Activated T-cell treated with anti-CD3 and anti-CD28 coated beads for 48 hours (primary cell): Measurements from ENCODE around the gene MAPK12.
"Not testable (repeated sequence)": the region's sequence is repeated elsewhere in the genome, so short reads cannot be mapped to it uniquely, and the experiment has no call there.

Experiments used
- DNase-seq: peaks from one replicate; pipeline ENCODE4 v3.0.0-alpha.2; 2020; ENCODE audit warnings: low read depth

The MAPK12 gene

DNA sequence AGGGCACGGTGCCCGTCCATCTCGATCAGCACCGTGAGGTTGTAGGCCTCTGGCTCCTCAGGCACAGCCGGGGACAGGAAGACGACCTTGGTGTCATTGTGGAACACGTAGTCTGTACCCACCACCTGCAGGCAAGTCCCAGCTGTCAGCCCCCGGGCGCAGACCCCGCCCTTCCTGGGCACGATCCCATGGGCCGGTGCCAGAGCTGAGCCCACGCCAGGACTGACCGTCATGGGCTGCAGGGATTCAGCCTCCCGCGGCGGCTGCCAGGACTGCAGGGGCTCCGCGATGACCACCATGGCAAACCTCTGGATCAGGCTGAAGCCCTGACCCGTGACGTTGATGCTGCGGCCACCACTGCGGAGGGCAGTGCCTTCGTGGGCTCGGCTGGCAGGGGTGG, 20.5 kb upstream of the MAPK12 start:
- no peak for DNase-seq

DNA sequence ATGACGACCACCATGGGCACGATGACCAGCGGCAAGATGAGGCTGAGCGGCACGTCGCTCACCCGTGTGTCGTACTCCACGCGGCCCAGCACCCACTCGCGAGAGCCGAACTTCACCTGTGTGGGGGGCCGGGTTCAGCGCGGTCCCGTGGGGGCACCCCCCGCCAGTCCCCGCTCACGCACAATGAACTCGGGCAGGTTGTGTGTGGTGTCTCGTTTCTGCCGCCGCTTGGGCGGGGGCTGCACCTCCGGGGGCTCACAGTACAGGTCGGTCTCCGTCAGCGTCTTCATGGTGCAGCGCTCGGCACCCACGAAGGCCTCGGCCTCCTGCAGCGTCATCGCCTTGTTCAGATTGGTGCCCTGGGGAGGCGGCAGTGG, 19.9 kb upstream of the MAPK12 start:
- no peak for DNase-seq

DNA sequence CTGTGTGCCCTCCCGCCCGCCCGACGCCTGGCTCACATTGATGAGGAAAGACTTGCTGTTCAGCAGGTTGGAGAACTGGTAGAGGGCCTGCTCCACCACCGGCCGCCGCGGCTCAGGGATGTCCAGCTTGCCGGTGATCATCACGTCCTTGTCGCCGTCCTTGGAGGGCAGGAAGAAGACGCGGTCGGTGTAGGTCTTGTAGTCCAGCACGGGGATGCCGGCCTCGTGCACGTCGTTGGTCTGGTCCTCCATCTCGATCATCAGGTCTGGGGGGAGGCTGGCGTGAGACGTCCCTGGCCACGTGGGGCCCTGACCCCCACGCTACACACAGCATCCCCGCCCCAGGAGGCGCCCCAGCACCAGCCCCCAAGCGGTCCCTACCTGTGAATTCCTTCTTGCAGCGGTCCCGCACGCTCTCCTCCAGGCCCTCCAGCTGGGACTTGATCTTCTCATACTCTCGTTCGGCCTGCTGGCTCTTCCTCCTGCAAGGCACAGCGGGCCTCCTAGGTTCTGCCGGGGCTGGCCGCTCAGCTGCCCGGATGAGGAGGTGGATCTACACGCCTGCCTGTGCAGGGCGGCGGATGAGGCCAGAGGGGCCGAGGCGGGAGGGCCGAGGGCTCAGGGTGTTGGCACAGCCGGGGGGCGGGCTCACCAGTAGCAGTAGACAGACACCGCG, 19.4 kb upstream of the MAPK12 start:
- no peak for DNase-seq

DNA sequence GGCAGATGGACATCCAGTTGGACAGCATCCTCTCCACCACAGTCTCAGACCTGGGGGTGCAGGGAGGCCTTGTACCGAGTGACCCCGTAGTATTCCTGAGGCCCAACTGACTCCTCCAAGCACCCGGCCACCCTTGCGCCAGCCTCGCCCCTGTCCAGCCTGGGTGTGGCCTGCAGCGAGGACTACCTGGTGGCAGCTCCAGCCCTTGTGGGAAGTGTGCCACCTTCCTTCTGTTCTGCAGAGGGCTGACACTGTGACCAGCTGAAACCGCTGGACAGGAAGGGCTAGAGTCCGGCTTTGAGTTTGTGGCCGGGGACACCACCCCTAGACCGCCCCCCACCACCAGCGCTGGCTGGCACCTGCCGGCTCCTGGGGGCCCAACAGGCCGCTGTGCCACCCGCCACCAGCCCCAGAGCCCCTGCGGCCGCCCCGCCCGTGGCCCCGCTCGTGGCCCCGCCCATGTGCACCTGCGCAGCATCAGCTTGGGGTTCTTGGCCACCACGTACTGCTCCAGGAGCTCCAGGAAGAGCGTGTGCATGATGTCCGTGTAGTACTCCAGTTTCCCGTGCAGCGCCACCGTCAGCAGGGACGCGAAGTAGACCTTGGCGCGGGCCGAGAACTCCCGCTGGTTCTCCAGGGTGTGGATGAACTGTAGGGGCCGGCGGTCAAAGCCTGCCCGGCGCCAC, 18.7 kb upstream of the MAPK12 start:
- DNase-seq = no peak

DNA sequence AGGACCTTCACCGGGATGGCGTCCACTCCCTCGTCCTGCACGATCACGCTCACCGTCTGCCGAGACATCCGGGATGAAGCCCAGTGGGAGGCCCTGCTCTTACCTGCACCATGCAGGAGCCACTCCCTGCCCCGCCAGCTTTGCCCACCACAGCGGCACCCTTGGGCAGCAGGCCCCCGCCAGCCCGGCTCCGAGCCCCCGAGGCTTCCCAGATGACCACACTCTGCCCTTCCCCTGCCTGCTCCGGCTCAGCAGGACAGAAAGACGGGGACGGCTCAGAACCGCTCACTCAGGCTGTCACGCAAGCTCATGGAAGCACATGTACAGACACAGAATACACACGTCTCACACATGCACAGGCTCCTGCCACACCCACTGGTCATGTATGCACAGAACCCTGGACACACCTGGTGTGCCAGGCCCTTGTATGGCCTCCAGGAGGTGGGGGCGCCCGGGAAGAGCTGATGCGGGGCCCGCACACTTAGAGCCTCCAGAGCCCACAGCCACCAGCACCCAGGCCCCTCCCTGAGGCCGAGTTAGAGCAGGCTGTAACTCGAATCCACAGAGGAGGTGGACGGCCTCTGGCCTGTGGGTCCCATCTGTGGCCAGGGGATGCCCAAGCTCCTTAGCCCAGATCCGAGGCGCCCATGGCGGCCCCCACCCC, 17.6 kb upstream of the MAPK12 start:
- no peak for DNase-seq

DNA sequence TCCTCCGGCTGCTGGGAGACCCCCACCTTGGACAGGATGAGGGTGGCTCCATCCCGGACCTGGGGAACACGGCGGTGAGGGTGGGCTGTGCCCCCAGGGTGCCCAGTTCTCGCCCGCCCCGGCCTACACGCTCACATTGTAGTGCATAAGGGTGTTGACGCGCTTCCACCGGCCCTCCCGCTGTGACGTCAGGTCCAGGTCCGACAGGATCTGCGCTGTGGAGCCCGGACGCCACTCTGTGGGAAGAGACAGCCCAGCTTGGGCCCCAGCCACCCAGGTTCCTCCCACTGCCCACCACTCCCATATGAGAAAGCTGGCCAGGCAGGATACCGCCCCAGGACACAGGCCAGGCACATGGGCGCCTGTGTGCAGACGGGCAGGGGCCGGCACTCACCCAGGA, 17.0 kb upstream of the MAPK12 start:
- no peak for DNase-seq

DNA sequence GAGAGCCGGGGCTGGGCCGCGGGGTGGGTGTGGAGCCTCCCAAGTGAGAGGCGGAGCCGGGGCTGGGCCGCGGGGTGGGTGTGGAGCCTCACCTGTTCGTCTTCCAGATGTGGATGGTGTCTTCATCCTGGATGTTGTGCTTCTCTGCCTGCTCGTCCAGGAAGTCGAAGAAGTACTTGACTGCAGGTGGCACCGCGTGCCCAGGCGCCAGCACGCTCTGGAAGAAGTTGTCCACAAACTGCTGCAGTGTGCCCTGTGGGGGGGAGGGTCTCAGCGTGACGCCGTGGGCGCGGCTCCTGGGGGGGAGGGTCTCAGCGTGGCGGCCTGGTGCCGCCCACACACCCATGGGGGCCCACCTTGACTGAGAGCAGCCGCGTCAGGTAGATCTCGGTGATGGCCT, 16.3 kb upstream of the MAPK12 start:
- no peak for DNase-seq

DNA sequence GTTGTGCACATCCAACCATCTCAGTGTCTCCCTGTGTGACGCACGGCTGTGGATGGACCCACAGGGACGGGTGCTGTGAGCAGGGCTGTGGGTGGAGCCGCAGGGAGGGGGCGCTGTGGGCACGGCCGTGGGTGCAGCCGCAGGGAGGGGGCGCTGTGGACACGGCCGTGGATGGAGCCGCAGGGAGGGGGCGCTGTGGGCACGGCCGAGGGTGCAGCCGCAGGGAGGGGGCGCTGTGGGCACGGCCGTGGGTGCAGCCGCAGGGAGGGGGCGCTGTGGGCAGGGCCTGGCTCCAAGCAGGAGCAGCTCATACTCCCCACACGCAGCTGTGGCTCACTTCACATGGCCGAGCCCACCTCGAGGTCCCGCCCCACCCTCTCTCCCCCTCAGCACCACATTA, 14.7 kb upstream of the MAPK12 start:
- peak; percentile 58 for DNase-seq

DNA sequence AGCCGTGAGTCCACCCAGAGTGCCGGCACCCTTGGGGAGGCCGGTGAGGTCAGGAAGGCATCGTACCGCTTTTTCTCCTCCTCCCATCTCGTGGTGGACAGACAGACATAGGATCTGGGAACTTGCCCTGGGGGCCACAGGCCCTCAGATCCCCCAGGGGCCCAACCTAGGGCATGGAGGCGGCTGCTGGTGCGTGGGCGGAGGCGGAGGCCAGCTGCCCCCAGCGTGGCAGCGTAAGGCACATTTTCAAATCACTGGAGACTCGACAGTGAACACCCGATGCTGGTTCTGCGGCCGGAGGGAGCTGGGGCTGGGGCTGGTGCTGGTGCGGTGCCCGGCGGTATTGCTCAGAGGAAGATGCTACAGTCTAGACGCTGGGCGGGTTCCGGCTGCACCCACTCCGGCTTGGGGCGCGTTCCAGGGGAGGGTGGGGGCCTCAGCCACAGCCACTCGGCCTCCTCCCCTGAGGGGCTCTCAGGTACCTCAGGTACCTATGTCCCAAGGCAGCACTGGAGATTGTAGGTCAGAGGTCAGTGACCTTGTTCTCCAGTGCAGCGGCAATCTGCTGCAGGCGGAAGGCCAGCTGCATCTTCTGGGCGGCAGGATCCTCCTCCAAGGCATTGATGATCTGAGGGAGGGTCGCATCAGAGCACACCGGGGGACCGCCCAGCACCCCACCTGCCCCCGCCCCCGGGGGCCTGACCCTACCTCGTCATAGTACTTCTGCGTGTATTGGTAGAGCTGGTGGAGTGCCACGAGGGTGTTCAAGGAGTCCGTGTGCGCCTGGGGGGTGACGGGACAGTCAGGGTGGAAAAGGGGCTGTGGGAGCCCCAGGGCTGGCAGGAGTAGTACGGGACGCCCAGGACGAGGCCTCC, 13.9 kb upstream of the MAPK12 start:
- no peak for DNase-seq

DNA sequence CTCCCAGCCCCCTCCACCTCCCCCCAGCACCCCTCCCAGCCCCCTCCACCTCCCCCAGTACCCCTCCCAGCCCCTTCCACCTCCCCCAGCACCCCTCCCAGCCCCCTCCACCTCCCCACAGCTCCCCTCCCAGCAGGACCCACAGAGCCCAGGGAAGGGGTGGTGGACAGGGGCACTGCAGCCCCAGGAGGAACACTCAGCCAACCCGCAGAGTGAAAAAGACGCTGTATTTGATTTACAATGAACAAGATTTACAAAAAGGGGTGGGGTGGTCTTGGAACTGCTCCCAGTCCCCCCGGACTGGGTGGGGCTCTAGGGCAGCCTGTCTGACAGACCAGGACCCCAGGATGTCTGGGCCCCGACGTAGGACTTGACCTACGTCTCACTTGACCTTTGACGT, 13.3 kb upstream of the MAPK12 start:
- no peak for DNase-seq

DNA sequence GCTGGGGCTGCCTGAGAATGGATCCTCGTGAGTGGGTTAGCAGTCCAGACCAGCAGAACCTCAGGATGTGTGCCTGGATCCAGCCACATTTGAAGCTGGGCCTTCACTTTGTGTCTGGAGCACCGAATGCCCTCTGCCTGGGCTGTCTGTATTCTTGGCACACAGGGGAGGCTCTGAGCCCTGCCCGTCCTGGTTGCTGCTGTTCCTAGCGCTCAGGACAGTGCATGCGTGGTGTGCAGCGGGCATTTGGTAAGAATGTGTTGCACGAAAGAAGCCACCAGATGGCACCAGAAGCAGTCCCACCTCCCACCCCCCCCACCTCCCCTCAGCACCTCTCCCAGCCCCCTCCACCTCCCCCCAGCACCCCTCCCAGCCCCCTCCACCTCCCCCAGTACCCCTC, 12.8 kb upstream of the MAPK12 start:
- peak; percentile 39 for DNase-seq

DNA sequence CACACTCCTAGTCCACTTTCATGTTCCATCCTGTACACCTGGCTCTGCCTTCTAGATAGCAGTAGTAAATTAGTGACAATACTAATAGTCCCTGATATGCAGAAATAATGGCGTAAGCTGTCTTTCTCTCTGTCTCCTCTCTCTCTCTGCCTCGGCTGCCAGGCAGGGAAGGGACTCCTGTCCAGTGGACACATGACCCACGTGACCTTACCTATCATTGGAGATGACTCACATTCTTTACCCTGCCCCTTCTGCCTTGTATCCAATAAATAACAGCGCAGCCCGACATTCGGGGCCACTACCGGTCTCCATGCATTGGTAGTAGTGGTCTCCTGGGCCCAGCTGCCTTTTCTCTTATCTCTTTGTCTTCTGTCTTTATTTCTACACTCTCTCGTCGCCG, 12.3 kb upstream of the MAPK12 start:
- DNase-seq = not testable (repeated sequence)

DNA sequence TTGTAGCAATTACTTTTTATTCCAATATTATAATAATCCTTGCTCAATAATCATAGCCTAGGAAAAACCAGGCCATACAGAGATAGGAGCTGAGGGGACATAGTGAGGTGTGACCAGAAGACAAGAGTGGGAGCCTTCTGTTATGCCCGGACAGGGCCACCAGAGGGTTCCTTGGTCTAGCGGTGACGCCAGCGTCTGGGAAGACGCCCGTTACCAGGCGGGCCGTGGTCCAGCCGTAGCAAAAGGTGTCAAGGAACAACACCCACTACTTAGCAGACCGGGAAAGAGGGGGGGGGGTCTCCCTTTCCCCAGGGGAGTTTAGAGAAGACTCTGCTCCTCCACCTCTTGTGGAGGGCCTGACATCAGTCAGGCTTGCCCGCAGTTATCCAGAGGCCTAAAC, 11.9 kb upstream of the MAPK12 start:
- DNase-seq = not testable (repeated sequence)

DNA sequence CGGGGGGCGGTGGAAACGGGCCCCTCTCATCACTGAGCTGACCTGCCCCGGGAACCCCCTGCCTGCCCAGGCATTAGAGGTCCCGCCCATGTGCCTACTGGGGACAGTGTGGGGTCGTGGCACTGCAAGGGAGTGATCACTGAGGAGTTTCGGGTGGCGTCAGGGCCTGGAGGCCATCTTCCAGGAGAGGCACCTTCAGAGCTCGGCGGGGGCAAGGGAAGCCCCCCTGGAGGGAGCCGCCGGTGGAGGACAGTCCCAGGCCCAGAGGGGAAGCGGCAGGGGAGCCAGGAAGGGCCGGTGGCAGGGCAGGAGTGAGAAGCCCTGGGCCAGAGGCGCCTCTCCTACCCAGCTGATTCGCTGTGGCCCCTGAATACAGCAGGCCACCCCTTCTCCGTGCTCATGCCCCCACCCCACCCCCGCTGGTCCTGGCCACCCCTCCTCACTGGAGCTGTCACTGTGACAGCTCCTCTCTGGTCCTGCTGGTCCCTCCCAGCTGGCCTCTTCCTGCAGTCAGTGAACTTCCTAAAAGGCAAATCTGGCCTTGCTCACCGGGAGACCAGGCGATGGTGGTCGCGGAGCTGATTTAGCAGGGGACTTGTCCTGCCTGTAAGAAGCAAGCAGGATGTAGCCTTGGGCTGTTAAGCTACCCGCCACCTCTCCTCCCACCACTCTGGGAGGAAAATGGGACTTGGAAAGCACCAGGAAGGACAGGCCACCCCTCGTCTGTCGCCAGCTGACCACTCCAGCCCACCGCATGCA, 10.7 kb upstream of the MAPK12 start:
- no peak for DNase-seq

DNA sequence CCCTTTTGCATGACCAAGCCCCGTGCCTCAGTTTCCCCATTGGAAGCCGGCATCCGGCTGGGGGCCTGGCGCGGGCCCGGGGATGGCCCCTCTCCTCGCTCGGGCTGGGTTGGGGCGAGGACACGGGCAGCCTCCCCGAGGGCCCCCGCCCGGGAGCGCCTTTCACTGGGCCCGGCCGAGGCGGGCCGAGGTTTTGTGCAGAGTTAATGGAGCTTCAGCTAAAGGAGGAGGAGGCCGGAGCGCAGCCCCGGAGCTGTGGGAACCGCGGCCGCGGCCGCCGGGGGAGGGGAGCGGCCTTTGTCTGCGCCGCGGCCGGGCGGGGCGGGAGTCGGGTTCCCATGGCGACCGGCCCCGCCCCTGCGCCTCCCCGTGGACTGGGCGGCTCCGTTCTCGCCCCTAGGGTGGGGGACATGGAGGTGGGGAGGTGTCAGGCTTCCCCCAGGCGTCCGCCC, 10.1 kb upstream of the MAPK12 start:
- DNase-seq = peak; percentile 56

DNA sequence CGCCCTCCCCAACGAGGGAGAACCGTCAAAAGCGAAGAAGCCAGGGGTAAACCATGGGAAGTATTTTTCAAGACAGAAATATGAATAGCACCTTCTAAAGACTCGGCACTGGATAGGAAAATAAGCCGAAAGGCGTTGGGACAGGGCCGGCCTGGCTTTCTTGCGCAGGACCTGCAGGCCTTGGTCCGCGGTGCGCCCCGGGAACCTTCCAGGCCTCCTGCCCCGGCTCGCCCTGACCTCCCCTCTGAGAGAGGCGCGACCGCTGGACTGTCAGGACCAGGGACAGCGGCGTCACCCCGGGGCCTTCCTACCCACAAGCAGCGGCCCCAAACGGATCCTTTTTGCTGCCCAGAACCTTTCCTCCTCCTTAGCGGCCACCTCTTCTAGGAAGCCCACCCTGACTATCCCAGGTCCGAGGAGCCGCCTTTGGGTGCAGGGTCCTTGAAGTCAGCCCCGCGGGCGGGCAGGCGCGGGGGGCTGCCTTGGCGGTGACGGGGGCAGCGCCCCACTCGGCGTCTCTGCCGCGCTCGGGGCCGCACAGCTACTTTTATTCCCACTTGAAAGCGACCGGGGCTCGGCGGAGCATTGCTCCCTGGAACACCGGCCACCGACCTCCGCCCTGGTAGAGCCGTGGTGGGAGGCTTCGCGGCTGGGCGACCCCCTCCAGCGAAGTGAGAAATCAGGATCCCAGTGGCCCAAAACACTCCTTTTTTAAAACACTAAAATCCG, 9.3 kb upstream of the MAPK12 start:
- DNase-seq = peak; percentile 61

DNA sequence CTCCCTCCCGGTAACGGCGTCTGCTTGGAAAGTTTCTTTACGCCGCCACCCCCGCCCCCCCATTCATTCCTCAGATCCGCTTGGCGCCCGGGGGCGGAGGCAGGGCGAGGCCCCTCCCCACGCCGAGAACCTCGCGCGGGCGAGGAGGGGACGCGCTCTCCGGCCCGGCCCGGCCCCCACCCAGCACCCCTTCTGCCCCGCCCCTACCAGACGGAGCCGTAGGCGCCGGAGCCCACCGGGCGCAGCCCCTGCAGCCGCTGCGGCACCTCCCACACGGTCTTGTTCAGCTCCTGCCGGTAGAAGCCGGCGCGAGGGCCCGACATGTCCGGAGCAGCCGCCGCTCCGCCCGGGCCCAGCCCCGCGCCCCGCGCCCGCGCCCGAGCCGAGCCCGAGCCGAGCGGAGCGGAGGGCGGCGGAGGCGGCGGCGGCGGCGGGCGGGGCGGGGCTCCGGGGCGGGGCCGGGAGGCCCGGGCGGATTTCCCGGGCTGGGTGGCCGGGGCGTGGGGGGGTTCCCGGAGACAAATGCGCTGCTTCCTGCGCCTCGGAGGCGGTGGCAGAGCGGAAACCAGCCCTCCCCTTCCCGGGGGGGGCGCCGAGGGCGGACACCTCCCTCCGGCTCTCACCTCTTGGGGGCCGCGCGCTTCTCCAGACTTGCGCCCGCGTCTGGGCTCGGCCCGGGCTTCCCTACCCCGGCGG, 8.6 kb upstream of the MAPK12 start, which contains the start of gene MAPK11:
MAPK11 (minus strand) TSS at position 411 of the 696 bp plus-strand sequence; CDS start at position 323, 88 bp downstream.
- peak; percentile 57 for DNase-seq

DNA sequence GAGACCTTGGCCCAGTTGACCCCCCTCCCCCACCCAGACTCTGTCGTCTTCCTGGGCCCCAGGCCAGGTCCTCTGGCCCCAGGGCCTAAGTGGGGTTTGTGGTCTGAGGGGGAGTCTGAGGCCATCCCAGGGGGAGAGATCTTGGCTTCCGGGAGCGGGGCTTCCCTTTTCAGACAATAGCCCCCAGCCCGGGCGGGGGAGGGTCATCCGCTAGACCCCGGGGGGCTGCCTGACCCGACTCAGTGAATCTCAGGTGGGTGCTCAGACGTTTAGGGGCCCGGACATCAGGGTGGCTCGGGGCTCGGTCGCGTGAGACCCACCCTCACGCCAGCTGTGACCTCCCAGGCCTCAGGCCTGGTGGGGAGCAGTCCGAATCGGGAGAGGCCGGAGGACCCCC, 8.1 kb upstream of the MAPK12 start:
- DNase-seq = no peak

DNA sequence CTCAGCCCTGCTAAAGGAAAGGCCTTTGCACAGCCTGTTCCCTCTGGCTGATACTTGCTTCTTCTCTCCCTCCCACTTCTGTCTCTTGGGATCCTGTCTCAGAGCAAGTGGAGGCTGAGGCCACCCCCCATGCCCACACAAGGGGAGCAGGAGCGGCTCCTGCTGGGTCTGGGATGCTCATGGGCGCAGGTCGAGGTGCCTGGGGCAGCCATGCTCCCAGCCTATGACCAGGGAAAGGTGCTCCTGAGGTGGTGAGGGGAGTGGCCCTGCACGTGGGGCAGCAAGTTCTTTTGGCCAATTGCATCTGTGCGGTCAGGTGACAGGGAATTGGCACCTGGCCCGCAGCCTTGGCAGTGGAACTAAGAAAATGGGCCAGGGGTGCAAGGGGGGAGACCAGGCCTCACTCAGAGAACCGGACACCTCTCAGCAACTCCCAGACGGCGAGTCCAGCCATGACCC, 7.2 kb upstream of the MAPK12 start:
- DNase-seq = no peak
